TTC549 (cell line): ENCODE measurements around the gene STIM1.

ENCODE experiments used
- FAIRE-seq: peaks from 2 replicates; lab custom pipeline; 2012; peaks lifted over from hg19 to GRCh38; lab: Jason Lieb, UNC

Gene STIM1

DNA sequence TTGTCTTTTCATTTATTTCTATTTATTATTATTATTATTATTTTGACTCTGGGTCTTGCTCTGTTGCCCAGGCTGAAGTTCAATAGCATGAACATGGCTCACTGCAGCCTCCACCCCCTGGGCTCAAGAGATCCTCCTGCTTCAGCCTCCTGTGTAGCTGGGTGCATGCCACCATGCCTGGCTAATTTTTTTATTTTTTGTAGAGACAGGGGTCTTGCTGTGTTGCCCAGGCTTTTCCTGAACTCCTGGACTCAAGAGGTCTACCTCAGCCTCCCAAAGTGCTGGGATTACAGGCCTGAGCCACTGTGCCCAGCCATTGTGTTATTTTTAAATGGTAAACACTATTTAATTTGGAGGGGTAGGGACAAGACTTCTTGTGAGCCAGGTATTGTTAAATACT lies 215.9 kb downstream of the STIM1 start:
- FAIRE-seq = no peak

DNA sequence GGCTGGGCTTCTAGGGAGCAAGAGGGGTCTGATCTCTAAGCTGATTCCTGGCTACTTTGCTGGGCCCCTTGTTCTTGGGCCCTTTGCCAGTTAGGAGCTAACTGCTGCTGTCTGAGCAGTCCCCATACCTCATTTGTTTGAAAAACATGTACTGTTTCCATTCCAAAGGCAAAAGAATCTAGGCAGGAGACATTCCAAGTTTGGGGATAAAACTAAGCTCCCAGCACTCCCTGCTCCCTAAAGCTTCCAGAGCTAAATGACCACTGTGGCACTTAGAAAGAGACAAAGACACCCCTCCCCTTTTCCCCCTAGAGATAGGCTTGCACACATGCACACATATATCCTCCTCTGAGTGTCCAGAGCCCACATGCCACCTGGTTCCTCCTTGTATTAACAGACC lies 216.4 kb downstream of the STIM1 start:
- FAIRE-seq = no peak

DNA sequence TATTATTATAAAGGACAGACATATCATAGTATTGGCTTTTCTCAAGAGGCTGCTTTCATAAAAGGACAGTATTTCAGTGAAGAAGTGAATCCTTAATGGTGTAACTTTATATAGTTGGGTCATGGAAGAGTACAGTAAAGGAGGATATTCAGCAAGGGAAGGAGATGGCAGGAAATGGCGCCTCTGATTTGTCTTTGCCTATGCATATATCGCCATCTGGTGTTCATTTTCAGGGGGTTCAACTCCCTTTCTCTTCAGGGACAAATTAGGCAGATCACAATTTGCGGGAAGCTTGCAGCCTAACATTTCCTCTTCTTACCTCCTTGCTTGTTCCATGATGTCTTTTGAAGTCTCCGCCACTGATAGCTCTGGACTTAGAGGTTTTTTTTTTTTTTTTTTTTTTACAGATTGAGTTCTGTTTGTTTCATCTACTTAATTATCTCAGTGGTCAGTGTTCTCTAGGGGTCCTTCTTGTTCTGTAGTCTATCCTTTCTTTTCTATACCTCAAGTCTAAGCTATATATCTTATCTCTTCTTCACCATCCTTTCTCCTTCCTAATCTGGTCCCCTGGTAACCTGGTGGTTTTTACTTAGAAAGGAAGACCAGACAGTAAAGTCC lies 217.3 kb downstream of the STIM1 start:
- FAIRE-seq = peak; percentile 84

DNA sequence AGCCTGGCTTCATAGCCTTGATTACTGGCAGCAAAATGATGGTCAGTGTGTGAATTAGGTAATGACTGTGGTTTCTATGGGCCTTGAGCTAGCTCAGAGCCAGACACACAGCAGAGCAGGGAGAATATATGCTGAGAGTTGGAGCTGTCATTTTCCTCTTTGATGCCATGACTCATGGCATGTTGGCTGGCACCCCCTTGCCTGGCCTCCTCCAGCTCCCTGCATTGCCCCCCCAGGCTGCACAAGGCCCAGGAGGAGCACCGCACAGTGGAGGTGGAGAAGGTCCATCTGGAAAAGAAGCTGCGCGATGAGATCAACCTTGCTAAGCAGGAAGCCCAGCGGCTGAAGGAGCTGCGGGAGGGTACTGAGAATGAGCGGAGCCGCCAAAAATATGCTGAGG lies 218.8 kb downstream of the STIM1 start:
- no peak for FAIRE-seq

DNA sequence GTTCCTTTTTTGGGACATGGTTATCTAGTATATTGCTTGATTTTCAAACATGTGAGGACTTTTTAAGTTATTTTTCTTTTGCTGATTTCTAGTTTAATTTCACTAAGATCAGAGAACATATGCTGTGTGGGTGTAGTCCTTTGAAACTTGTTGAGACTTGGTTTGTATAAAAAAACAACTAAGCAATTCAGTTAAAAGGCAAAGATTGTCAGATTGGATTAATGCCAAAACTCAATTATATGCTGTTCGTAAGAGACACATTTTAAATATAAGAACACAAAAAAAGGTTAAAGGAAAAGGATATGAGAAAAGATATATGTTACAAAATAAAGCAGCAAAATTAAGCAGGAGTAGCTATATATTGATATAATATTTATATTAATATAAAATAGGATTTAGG lies 221.3 kb downstream of the STIM1 start:
- FAIRE-seq = no peak

DNA sequence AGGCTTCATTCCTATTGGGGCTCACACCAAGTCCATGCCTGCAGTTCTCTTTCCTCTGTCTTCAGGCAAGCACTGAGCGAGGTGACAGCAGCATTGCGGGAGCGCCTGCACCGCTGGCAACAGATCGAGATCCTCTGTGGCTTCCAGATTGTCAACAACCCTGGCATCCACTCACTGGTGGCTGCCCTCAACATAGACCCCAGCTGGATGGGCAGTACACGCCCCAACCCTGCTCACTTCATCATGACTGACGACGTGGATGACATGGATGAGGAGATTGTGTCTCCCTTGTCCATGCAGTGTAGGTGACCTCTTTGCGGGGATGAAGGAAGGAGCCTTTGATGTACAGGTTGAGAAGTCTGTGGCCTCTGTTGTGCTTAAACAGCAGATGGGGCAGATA lies 227.7 kb downstream of the STIM1 start:
- no peak for FAIRE-seq

DNA sequence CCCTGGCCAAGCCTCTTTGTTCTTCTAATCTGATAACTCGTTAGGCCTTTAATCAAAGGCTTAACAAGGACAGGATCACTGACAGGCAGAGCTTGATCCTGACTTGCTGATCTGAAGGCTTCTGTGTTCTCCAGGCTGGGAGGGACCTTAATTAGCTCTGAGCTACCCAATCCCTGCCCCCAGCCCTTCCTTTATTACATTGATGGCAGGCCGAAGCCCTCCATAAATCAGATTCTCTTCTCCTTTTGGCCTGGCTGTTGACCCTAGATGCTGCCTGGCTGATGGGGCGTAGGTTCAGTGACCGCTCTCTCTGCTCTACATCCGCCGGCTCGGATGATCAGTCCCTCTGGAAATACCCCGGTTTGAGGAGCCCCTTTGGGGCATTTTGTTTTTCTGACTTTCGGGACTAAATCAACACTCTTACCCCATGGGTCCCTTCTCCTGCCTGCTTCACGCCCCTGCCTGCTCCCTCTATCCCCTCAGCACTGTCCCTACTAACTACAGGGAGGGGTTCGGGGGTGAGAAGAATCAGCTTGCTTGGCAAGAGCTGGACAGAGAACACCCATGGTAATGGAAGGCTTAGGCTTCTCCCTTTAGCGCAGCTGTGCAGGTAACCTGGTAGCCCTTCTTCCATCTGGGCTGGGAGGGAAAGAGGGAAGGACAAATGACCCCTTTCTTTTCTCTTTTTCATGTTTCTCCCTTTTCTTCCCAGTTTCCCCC lies 229.1 kb downstream of the STIM1 start:
- no peak for FAIRE-seq

DNA sequence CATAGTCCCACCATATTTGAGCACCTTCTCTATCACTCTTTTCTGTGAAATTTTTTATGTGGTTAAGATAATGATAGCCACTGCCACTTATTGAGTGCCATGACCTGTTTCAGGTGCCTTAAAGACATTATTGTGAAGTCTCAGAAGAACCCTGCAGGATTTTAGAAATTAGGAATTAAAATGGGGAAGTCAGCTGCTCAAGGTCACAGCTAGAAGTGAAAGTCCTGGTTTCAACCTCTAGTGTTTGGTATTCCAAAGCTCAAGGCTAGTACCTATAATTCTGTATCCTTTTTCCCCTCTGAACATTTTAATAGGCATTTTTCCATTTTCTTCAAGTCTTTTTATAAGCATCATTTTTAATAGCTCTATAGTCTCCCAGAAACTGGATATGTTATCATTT lies 230.1 kb downstream of the STIM1 start:
- no peak for FAIRE-seq

DNA sequence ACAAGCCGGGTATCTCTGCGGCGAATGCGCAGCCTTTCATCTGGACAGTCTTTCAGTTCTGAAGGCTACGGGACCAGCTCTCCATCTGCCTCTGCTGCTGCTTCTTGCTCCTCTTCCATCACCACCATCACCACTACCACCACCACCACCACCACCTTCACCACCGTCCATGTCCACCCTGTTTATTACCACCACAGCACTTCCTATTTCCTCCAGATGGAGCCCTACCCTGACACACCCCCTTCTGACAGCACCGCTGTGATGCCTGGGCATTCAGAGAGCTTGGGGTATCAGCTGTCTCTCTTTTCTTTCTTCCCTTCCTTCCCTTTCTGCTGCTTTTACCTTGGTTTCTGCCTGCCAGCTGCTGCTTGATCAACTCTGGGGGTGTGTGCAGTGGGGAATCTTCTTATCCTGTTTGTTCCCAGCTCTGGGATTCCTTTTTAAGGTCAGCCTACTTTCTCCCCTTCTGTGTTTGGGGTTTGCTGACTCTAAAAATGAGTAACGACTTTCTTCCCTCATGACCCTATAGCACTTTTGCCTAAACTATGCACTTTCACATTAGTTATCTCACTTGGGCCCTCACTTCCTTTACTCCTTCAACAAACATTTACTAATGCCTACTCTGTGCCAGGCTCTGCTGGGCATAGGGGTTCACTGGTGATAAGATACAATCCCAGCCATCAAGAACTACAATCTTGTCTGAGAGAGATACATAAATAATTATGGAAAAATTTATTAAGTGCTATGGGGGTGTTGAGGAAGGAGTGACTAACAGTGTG lies 231.3 kb downstream of the STIM1 start:
- FAIRE-seq = no peak

DNA sequence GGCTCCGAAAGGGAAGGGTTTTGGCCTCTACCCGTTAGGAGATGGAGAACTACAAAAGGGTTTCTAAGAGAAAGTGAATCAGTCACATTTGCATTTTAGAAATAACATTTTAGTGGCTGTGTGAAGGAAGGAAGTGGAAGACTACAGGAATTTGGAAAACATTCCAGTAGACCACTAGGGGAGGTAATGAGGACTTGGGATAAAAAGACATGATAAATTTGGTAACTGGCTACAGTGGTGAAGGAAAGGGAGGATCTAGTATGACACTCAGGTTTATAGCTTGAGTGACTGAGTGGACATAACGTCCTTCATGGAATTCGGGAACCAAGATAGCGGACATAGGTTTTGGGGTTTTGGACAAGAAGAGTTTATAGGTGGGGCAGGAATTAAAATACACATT lies 232.1 kb downstream of the STIM1 start:
- no peak for FAIRE-seq

DNA sequence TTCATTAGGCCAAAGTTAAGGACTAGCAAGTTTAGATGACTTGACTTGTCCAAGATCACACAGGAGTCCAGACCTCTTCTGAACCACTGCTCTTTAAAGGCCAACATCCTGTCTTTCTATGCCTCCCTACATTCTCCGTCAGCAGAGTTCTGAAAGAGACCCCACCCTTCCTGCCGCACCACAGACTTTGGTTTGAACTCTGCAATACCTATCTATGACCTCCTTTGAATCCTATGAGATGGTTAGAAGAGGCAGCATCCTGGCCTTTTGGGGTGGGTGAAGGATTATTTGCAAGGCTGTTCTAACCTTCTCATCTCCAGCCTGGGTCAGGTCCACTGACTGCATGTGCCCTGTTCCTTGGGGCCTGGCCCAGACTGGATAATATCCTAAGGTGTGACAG lies 234.8 kb downstream of the STIM1 start:
- FAIRE-seq = no peak

DNA sequence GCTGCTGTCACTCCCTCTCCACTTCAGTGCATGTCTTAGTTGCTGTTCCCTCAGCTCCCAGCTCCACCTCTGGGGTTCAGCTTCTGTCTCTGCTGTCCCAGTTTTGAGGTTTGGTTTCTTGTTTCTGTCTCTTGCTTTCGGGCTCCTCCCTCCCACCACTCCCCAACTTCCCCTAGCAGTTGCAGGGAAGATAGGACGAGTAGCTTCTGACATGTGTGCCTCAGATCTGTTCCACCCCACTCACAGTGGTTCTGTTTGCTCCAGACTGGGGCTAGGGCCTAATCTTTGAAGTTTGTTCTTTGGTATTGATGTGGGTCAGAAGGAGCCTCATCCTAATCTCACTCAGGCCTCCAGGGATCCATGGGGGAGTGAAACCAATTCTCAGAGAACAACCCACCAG lies 236.6 kb downstream of the STIM1 start:
- no peak for FAIRE-seq

DNA sequence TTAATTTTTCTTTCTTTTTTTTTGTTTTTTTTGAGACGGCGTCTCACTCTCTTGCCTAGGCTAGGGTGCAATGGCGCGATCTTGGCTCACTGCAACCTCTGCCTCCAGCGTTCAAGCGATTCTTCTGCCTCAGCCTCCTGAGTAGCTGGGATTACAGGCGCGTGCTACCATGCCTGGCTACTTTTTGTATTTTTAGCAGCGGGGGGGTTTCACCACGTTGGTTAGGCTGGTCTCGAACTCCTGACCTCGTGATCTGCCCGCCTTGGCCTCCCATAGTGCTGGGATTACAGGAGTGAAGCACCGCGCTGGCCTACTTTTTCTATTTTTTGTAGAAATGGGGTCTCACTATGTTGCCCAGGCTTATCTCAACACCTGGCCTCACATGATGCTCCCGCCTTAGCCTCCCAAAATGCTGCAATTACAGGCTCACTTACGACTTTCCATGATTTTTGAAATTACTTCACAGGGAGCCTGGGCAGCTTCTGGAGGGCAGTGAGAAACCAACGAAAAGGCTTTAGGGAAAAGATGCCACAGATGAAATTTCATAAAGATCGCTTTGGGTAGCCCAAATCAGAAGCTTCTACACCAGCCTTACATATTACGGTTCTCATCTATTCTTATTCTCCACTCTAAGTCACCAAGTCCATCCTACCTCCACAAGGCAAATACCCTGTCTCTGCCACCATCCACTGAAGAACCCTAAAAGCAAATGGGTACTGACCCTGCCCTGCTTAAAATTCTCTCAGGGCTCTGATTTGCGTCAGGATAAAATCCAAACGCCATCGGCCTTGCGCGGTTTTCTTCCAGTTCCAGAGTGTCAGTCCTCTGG lies 238.3 kb downstream of the STIM1 start:
- FAIRE-seq = no peak

DNA sequence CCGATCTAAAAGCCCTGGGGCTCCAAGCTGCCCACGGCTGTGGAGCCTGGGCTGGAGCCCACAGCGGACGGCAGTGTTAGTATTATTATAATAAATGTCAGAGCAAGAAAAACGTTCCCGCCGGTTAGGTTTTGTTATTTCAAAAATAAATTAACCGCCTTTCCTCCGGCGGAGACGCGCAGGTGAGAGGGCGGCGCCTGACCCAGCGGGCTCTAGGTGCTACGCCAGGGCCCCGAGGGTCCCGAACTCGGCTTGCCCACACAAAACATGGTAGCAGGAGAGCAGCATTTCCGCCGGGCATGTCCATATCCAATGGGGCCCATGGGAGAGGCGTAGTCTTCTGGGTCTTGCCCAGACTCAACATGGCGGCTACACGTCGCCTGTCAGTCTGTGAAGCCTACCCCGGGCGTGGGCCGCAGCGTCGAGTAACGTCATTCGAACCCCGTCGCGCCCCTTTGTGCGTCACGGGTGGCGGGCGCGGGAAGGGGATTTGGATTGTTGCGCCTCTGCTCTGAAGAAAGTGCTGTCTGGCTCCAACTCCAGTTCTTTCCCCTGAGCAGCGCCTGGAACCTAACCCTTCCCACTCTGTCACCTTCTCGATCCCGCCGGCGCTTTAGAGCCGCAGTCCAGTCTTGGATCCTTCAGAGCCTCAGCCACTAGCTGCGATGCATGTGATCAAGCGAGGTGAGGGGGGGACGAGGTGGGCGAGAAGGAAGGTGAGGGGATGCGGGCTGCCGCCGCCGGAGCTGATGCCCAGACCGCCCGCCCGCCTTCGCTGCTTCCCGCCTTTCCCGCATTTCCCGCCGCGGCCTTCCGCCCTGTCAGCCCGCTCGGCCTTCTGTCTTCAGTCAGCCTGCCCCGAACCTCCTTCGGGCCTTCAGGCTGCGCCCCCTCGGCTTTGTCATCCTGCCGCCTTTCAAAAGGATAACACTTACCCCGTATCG lies 239.2 kb downstream of the STIM1 start, which contains the start of gene RRM1:
Gene RRM1 (plus strand): TSS at position 452 of the 944 bp plus-strand sequence. CDS start 214 bp downstream, at position 666.
- FAIRE-seq = peak; percentile 85

DNA sequence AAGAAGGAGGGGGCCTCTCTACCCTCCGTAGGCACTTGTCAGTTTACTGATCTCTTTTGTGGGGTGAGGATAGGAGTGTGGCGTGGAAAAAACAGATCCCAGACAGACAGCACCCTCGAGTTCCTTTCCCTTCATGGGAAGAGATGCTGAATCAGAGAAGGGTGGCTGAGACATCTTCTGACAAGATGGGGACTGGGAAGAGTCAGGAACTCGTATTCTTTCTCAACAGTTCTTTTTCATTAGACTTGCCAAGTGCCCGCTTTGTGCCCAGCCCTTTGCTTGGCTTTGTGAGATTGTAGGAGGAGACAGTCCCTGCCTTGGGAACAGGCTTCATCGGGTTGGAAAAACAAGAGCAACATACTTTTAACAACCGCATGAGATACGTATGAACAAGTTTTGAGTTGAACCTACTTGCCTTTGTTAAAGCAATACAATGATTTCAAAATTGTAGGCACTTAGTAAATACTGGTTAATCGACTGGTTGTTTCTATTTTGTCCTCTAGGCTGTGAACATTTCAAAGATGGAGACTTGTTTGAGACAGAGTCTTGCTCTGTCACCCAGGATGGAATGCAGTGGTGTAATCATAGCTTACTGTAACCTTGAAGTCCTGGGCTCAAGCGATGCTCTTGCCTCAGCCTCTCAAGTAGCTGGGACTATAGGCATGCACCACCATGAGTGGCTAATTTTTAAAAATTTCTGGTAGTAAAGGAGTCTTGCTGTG lies 240.2 kb downstream of the STIM1 start:
- no peak for FAIRE-seq

DNA sequence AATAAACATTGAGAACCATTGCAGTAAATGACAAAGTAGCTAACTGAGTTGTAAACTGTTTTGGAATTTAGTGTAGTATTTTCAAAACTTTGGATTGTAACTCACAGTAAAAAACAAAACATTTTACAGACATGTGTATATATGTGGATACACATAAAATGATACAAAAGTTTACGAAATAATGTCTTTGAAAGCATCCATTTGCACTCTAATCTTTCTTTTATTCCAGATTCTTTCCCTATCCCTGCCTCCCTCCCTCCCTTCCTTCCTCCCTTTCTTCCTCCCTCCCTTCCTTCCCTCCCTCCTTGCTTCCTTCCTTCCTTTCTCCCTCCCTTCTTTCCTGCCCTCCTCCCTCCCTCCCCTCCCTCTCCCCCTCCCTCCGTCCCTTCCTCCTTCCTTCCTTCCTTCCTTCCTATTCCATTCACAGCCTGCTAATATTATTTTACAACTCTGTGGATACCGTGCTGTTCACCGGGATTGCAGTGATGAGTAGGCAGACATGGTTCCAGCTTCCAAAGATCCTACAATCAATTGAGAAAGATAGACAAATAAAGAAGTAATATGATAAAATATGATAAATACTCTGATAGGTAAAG lies 242.7 kb downstream of the STIM1 start:
- FAIRE-seq = no peak

DNA sequence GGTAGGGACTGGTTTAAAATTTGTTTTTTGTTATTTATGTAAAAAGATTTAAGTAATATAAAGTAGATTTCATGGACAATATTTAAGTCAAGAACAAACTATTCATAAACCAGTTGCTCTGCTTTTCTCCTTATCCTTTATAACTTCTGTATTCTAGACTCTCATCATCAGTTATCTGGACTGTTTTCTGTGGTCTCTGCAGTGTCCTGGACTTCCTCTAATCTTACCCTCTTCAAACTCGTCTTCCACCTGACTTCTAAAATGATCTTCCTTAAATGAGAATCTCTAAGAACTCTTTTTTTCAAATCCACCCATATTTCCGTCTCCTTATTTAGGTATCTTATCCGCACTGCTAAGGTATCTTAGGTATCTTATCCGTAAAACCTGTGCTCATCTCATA lies 247.2 kb downstream of the STIM1 start:
- no peak for FAIRE-seq

DNA sequence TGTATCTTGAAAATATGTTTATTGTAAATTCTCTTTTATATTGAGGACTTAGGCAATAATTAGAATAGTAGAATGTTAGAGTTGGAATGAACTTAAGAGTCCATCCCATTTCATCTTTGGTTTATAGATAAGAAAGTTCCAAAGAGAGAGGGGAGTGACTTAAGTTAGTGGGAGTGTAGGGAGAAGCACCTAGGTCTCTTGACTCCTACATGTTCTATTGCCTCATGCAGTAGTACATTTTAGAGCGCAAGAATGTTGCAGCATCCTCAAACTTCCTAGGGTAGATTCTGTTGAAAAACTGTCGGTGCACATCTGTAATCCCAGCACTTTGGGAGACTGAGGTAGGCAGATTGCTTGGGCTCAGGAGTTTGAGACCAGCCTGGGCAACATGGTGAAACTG lies 247.8 kb downstream of the STIM1 start:
- FAIRE-seq = no peak

DNA sequence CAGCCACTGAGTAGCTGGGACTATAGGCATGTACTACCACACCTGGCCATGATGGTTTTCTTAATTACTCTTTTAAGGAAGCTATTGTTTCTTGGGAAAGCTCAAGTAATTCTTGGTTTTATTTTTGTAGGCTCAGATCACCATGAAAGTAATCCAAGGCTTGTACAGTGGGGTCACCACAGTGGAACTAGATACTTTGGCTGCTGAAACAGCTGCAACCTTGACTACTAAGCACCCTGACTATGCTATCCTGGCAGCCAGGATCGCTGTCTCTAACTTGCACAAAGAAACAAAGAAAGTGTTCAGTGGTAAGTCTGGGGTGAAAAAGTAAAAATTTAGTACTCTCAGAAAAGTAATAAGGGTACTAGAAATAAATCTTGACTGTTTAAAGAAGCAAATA lies 250.5 kb downstream of the STIM1 start:
- FAIRE-seq = no peak

DNA sequence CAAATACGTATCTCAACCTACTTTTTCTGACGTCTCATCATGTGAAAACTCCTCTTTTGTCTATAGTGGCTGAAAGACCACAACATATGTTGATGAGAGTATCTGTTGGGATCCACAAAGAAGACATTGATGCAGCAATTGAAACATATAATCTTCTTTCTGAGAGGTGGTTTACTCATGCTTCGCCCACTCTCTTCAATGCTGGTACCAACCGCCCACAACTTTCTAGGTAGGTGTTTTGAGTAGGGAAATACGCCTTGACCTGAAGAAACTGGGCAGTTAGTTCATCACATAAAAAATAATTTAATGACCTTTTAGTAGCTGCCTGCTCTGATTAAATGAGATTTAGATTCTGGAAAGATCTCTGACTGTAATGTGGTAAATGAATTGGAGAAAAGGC lies 256.4 kb downstream of the STIM1 start:
- no peak for FAIRE-seq
